Activated CD4-positive, CD25-positive, alpha-beta regulatory T cell treated with anti-CD3 and anti-CD28 coated beads, Interleukin-2, amount 50 U/mL, for 16 hours (primary cell): Measurements from ENCODE around the gene GPATCH4.

Experiments used
- DNase-seq: peaks from one replicate; pipeline ENCODE4 v3.0.0-alpha.2; 2020; ENCODE audit warnings: low read depth, low spot score

Gene GPATCH4

DNA sequence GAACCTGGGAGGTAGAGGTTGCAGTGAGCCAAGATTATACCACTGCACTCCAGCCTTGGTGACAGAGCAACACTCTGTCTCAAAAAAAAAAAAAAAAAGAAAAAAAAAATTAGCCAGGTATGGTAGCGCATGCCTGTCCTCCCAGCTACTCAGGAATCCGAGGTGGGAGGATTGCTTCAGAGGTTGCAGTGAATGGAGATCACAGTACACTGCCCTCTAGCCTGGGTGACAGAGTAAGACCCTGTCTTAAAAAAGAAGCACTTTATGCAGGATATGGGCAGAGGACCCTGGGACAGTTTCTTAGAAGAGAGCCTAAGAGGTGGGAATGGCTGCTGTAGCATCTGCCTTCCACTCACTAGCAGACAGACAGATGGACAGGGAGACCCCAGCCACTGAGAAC is 51.9 kb downstream of the GPATCH4 start:
- DNase-seq, result no peak

DNA sequence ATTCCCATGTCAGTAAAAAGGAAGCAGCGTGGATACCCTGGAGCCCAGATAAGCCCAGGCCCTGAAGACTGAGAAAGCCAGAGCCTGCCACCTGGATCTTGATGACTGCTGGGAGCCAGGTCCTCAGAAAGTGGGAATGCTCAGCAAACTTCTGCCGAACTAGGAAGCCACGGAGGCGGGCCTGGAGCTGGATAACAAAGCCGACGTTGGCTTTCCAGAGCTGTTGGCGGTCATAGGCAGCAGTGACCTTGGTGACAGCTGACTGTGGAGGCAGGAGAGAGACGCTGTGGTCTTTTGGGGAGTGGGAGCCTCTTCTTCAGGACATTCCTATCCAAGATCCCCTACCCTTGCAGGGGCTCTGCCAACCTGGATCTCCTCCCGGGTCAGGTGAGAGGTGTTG is 53.3 kb downstream of the GPATCH4 start:
- DNase-seq, result no peak

DNA sequence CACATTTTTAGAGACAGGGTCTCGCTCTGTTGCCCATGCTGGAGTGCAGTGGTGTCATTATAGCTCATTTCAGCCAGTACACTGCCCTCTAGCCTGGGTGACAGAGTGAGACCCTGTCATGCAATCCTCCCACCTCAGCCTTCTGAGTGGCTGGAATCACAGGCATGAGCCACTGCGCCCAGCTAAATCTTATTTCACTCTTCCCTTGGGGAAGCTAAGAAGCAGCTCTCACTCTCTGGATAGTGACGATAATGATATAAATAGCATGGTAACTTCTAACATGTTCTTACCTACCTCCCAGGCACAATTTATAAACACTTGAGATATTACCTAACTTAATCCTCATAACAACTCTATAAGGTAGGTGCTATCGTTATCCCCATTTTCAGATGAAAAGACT is 53.8 kb downstream of the GPATCH4 start:
- no peak for DNase-seq

DNA sequence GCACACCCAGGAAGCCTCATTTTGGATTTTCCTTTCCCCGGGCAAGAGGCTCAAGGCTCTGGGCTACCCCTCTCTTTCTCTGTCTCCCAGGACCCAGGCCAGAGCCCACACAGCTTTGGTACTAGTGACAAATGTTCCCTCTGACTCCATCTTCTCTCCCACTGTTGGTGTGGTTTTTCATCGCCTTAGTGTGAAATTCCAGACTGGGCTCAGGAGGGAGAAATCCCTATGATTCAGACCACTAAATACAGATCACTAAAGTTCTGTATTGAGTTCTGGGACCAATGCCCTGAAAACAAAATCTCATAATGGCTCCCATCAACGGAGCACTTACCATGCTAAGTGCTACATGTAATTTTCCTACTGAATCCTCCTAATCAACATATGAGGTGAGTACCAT is 55.0 kb downstream of the GPATCH4 start:
- no peak for DNase-seq

DNA sequence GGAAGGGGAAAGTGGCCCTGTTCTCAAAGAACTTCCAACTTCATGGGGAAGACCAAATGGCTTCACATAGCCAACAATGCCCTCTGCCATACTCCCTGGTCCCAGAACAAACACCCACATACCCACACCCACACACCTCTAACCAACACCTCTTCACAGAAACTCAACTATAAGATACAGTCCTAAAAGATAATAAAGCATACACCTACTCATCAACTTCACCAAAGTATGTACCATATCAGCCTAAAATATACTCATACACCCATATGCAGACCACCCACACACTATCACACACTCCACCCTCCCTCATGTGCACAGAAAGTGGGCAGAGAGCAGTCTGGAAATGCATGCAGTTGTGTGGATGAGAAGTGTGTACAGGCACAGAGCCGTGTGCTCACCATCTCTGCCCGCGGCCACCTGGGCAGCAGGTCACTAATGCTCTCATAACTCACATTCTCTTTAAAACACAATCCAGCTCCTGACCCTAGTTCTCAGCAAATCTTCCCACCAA is 56.6 kb downstream of the GPATCH4 start:
- no peak for DNase-seq
